HG02798 (cell line): ENCODE results near the gene CXCR2.

ENCODE experiments used
- ATAC-seq: cut with Tn5 transposase; IDR thresholded peaks from one replicate; pipeline ENCODE4 v1.9.1; 2021; ENCODE audit warnings: mild to moderate bottlenecking; ENCODE audit not compliant: unreplicated experiment, poor library complexity

The CXCR2 gene

GRCh38 chr2:218179782-218180181 lies 54.0 kb downstream of the CXCR2 start:
- no peak for ATAC-seq

- ATAC-seq = no peak
These were observed 54.8 kb downstream of the CXCR2 start for GRCh38 chr2:218180467-218181114.

DNA sequence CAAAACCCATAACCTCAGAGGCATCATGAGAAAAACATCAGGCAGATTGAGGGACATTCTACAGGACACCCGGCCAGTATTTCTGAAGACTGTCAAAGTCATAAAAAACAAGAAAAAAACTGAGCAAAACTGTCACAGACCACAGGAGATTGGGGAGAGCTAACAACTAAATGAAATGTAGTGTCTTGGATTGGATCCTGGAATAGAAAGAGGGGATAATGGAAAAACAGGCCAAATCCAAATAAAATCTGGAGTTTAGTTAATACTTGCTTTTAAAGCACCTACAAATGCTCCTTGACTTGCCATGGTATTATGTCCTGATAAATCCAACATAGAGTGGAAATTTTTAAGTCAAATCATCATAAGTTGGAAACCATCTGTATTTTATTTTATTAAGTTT lies 58.5 kb downstream of the CXCR2 start:
- no peak for ATAC-seq

DNA sequence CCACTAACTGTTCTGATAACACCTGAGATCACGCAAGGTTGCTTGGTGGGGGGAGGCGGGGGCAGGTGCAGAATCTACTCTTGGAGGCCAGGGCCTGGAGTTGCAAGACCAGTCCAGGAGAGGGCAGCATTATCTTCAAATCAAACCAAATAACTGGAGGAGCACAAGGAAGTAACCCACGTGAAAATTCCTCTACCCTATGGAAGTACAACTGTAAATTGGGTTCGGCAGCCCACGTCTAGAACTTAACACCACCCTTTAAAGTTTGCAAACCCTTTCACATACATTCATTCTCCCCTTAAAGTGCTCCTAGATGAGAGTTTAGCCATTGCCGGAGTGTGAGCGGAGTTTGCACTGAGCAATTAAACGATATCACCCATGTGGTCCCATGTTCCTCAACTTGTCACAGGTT lies 60.5 kb downstream of the CXCR2 start:
- peak; percentile 69 for ATAC-seq
